HepG2 (cell line): ENCODE measurements around the gene DENND4B. TPM values are rescaled to one million over a fixed set of nuclear protein-coding genes. Genes with fewer than 3 reads are reported as not detected.

Experiments used
- CHD2 ChIP-seq: IDR thresholded peaks from 2 replicates; pipeline ENCODE4 v1.6.1; 2011; ENCODE audit warnings: low read depth, low read length, improper control_type of control experiment
- HOMEZ ChIP-seq: IDR thresholded peaks from 2 replicates; pipeline ENCODE4 v1.6.1; 2016; ENCODE audit warnings: low read depth
- KAT8 ChIP-seq: IDR thresholded peaks from 2 replicates; pipeline ENCODE4 v1.6.1; 2016; ENCODE audit warnings: missing genetic modification reagents, missing compliant biosample characterization
- MAFG ChIP-seq: sonication (generic); formaldehyde crosslinking; IDR thresholded peaks from 2 replicates; pipeline ENCODE4 v1.5.1; 2020; ENCODE audit warnings: mild to moderate bottlenecking, missing genetic modification reagents
- MATR3 ChIP-seq: sonication (generic); formaldehyde crosslinking; IDR thresholded peaks from 2 replicates; pipeline ENCODE4 v1.4.0; 2020; ENCODE audit warnings: missing genetic modification reagents
- PATZ1 ChIP-seq: sonication (generic); formaldehyde crosslinking; IDR thresholded peaks from 2 replicates; pipeline ENCODE4 v1.4.0; 2020; ENCODE audit warnings: missing genetic modification reagents
- REL ChIP-seq: sonication (generic); formaldehyde crosslinking; conservative IDR thresholded peaks from 2 replicates; pipeline ENCODE4 v1.8.0; 2022; ENCODE audit warnings: mild to moderate bottlenecking, missing genetic modification reagents, moderate library complexity
- RNF219 ChIP-seq: sonication (generic); formaldehyde crosslinking; IDR thresholded peaks from 2 replicates; pipeline ENCODE4 v1.5.0; 2020; ENCODE audit warnings: mild to moderate bottlenecking, missing genetic modification reagents
- TP53 ChIP-seq: sonication (generic); formaldehyde crosslinking; conservative IDR thresholded peaks from 2 replicates; pipeline ENCODE4 v1.4.0; 2020; ENCODE audit warnings: missing genetic modification reagents
- ZBED4 ChIP-seq: sonication (generic); formaldehyde crosslinking; IDR thresholded peaks from 2 replicates; pipeline ENCODE4 v1.4.0; 2020; ENCODE audit warnings: missing genetic modification reagents, borderline replicate concordance
- ZHX1 ChIP-seq: sonication (generic); formaldehyde crosslinking; IDR thresholded peaks from 2 replicates; pipeline ENCODE4 v1.8.1; 2022; ENCODE audit warnings: low read depth, mild to moderate bottlenecking, missing genetic modification reagents
- ZNF224 ChIP-seq: sonication (generic); formaldehyde crosslinking; IDR thresholded peaks from 2 replicates; pipeline ENCODE4 v1.5.0; 2020; ENCODE audit warnings: mild to moderate bottlenecking, missing genetic modification reagents
- ZNF33B ChIP-seq: sonication (generic); formaldehyde crosslinking; IDR thresholded peaks from 2 replicates; pipeline ENCODE4 v1.5.1; 2020; ENCODE audit warnings: mild to moderate bottlenecking, missing genetic modification reagents
- ZNF446 ChIP-seq: sonication (generic); formaldehyde crosslinking; IDR thresholded peaks from 2 replicates; pipeline ENCODE4 v1.5.0; 2020; ENCODE audit warnings: mild to moderate bottlenecking, missing genetic modification reagents
- ZNF501 ChIP-seq: sonication (generic); formaldehyde crosslinking; IDR thresholded peaks from 2 replicates; pipeline ENCODE4 v1.5.1; 2020; ENCODE audit warnings: mild to moderate bottlenecking, moderate library complexity, missing genetic modification reagents
- ZNF790 ChIP-seq: sonication (generic); formaldehyde crosslinking; IDR thresholded peaks from 2 replicates; pipeline ENCODE4 v1.8.0; 2022; ENCODE audit warnings: missing genetic modification reagents, mild to moderate bottlenecking, borderline replicate concordance
- polyA plus RNA-seq, 8 experiments: library from polyadenylated mRNA; depleted of rRNA in 3 of 8; stranded (reverse) in 7 of 8; unstranded in 1 of 8; fragments of >200 nt; fragmentation: Illumina TruSeq in 4 of 8; extraction: Trizol in 4 of 8; gene quantifications; 2 replicates each; pipeline versions ENCODE4 v1.2.1 to v1.2.3, GENCODE V29; 2011 to 2016; ENCODE audit warnings: low read depth in 4 of 8, missing spikeins in 1 of 8, mixed read lengths in 1 of 8; ENCODE audit not compliant: insufficient read depth in 1 of 8
- total RNA-seq, 5 experiments: library from RNA; depleted of rRNA; stranded (reverse); fragments of >200 nt; fragmentation: Illumina TruSeq; extraction: Trizol; gene quantifications; 2 replicates each; pipeline ENCODE4 v1.2.3, GENCODE V29; 2016; ENCODE audit warnings: low read depth in 1 of 5

The DENND4B gene
- total and polyA plus RNA-seq, 2 of the 13 experiments (the other 11 are each of a cell fraction or from before 2014, with no cell fraction given) = 15.1 to 20.3 TPM

GRCh38 chr1:153945795-153946621 is 510 bp downstream of the DENND4B start (continued):
- no peak for TF ChIP-seq ZHX1 (CRISPR knock-in tag)
- TF ChIP-seq REL = peak; percentile 20; the same call in 1 of the 2 replicates
- TF ChIP-seq MAFG (CRISPR knock-in tag) = no peak
- no peak for TF ChIP-seq TP53 (CRISPR knock-in tag)
- peak; percentile 67; the same call in 1 of the 2 replicates for TF ChIP-seq ZNF790
- no peak for TF ChIP-seq ZNF224 (CRISPR knock-in tag)
- TF ChIP-seq PATZ1 (CRISPR knock-in tag) = peak; percentile 78
- TF ChIP-seq ZNF446 (CRISPR knock-in tag) = 0 out of 2 replicates have a peak, but pooled peaks have one; percentile 55
- TF ChIP-seq CHD2 = no peak
- no peak for TF ChIP-seq RNF219 (CRISPR knock-in tag)
- no peak for TF ChIP-seq MATR3 (CRISPR knock-in tag)
- TF ChIP-seq ZNF501 (CRISPR knock-in tag) = peak; percentile 83
- TF ChIP-seq HOMEZ (CRISPR knock-in tag) = no peak
- peak; percentile 39; the same call in 1 of the 2 replicates for TF ChIP-seq ZNF33B (CRISPR knock-in tag)
- peak; percentile 19; the same call in 1 of the 2 replicates for TF ChIP-seq KAT8 (CRISPR knock-in tag)
- no peak for TF ChIP-seq ZBED4 (CRISPR knock-in tag)
